ENCODE results near the gene TFAP2A. TPM values are rescaled to one million over a fixed set of nuclear protein-coding genes. Genes with fewer than 3 reads are reported as not detected.

TFAP2A gene
- total RNA-seq, result 8.2 and 9.6 TPM in 2 replicates
- long read RNA-seq, partial matches to known transcripts, result 1 of 2 reads
- long read RNA-seq, other reads (novel, unspliced or antisense), result 1 of 2 reads

- Mint-ChIP-seq H3K4me1 (peaks cover 53% of the 10 kb centered on the region), H3K36me3 (ENCODE audit: low read depth) (peaks cover 7% of the 10 kb centered on the region), H3K27me3 (ENCODE audit: low read depth) (peaks cover 95% of the 10 kb centered on the region), H3K4me3 (peak within 1 kb of the TSS; percentile 91), H3K9me3 (no peaks in the 10 kb centered on the region), H3K27ac (ENCODE audit: unreplicated experiment) (no peak within 1 kb of the TSS)
- no peak for DNase-seq (ENCODE audit: low read depth, low spot score)
- TF ChIP-seq CTCF (conservative IDR thresholded peaks at IDR 0.05), result peak; percentile 55
Observed at GRCh38 chr6:10414756-10415616, at the start of gene TFAP2A. TFAP2A (minus strand) TSS chr6:10415074; CDS start chr6:10414991, 83 bp downstream.

GRCh38 chr6:10463491-10464481 is 48.9 kb upstream of the TFAP2A start:
- no peaks in the 10 kb centered on the region for H3K36me3 Mint-ChIP-seq (ENCODE audit: low read depth)
- H3K27me3 Mint-ChIP-seq (ENCODE audit: low read depth), result peaks cover 15% of the 10 kb centered on the region
- no peak for DNase-seq (ENCODE audit: low read depth, low spot score)
- TF ChIP-seq CTCF (conservative IDR thresholded peaks at IDR 0.05), result no peak
- no peaks in the 10 kb centered on the region for H3K9me3 Mint-ChIP-seq
- no peaks in the 10 kb centered on the region for H3K4me1 Mint-ChIP-seq
- no peak overlapping the region for H3K27ac Mint-ChIP-seq (ENCODE audit: unreplicated experiment)
- no peak overlapping the region for H3K4me3 Mint-ChIP-seq

DNA sequence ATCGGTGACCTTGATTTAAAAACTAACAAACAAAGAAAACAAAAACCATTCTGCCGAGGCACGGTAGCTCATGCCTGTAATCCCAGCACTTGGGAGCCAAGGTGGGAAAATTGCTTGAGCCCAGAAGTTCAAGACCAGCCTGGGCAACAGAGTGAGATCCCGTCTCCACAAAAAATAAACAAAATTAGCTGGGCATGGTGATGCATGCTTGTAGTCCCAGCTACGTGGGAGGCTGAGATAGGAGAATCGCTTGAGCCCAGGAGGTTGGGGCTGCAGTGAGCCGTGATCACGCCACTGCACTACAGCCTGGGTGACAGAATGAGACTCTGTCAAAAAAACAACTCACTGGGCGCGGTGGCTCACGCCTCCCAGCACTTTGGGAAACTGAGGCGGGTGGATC is 48.2 kb upstream of the TFAP2A start:
- DNase-seq (ENCODE audit: low read depth, low spot score), result no peak
- no peak overlapping the region for H3K4me3 Mint-ChIP-seq
- H3K9me3 Mint-ChIP-seq, result no peaks in the 10 kb centered on the region

DNA sequence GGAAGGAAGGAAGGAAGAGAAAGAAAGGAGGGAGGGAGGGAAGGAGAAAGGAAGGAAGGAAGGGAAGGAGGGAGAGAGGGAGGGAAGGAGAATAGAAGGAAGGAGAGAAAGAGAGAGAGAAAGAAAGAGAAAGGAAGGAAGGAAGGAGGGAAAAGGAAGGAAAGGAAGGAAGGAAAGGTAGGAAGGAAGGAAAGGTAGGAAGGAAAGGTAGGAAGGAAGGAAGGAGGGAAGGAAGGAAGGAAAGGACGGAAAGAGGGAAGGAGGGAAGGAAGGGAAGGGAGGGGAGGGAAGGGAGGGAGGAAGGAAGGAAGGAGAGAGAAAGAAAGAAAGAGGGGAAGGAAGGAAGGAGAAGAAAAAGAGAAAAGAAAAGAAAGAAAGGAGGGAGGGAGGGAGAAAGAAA is 47.0 kb upstream of the TFAP2A start:
- DNase-seq (ENCODE audit: low read depth, low spot score), result no peak
- H3K4me3 Mint-ChIP-seq, result no peak overlapping the region
- H3K36me3 Mint-ChIP-seq (ENCODE audit: low read depth), result no peaks in the 10 kb centered on the region
- H3K27me3 Mint-ChIP-seq (ENCODE audit: low read depth), result peaks cover 15% of the 10 kb centered on the region
- H3K4me1 Mint-ChIP-seq, result no peaks in the 10 kb centered on the region
- H3K9me3 Mint-ChIP-seq, result no peaks in the 10 kb centered on the region
- TF ChIP-seq CTCF (conservative IDR thresholded peaks at IDR 0.05), result no peak
- no peak overlapping the region for H3K27ac Mint-ChIP-seq (ENCODE audit: unreplicated experiment)

More for the DNA sequence above, 48.2 kb upstream of the TFAP2A start:
- Mint-ChIP-seq H3K27ac (ENCODE audit: unreplicated experiment) (no peak overlapping the region), H3K27me3 (ENCODE audit: low read depth) (peaks cover 15% of the 10 kb centered on the region), H3K36me3 (ENCODE audit: low read depth) (no peaks in the 10 kb centered on the region), H3K4me1 (no peaks in the 10 kb centered on the region)
- no peak for TF ChIP-seq CTCF (conservative IDR thresholded peaks at IDR 0.05)

GRCh38 chr6:10460096-10460495 is 45.2 kb upstream of the TFAP2A start:
- H3K9me3 Mint-ChIP-seq, result no peaks in the 10 kb centered on the region
- TF ChIP-seq CTCF (conservative IDR thresholded peaks at IDR 0.05), result no peak
- no peaks in the 10 kb centered on the region for H3K36me3 Mint-ChIP-seq (ENCODE audit: low read depth)
- H3K4me3 Mint-ChIP-seq, result no peak overlapping the region
- H3K27ac Mint-ChIP-seq (ENCODE audit: unreplicated experiment), result no peak overlapping the region
- H3K27me3 Mint-ChIP-seq (ENCODE audit: low read depth), result peaks cover 15% of the 10 kb centered on the region
- H3K4me1 Mint-ChIP-seq, result no peaks in the 10 kb centered on the region
- no peak for DNase-seq (ENCODE audit: low read depth, low spot score)

Measured in neural crest cell (in vitro differentiated cells).